Activated T-helper 17 cell treated with anti-CD3 and anti-CD28 coated beads, Interleukin-2, amount 50 U/mL, for 72 hours (primary cell): ENCODE results near the gene GOLGA8M. TPM values are rescaled to one million over a fixed set of nuclear protein-coding genes. Genes with fewer than 3 reads are reported as not detected.
"Not testable (repeated sequence)": the region's sequence is repeated elsewhere in the genome, so short reads cannot be mapped to it uniquely, and the experiment has no call there.

Source experiments
- ATAC-seq: fragments of 150-1000 bp; cut with Tn5 transposase; replicated peaks from 2 replicates; pipeline ENCODE4 v1.10.0; 2021; ENCODE audit warnings: mild to moderate bottlenecking, moderate library complexity
- H3K27ac Mint-ChIP-seq: one replicate; pipeline ENCODE4 v1.8.0; 2022; ENCODE audit warnings: mixed read lengths
- H3K27me3 Mint-ChIP-seq: one replicate; pipeline ENCODE4 v1.8.0; 2022; ENCODE audit warnings: mixed read lengths
- H3K36me3 Mint-ChIP-seq: one replicate; pipeline ENCODE4 v1.8.0; 2022; ENCODE audit warnings: low read depth, mild to moderate bottlenecking, mixed read lengths
- H3K4me1 Mint-ChIP-seq: one replicate; pipeline ENCODE4 v1.8.0; 2022; ENCODE audit warnings: mixed read lengths
- H3K4me3 Mint-ChIP-seq: one replicate; pipeline ENCODE4 v1.8.0; 2022; ENCODE audit warnings: mild to moderate bottlenecking, mixed read lengths
- H3K9me3 Mint-ChIP-seq: one replicate; pipeline ENCODE4 v1.8.0; 2022; ENCODE audit warnings: mixed read lengths
- total RNA-seq, 2 donors: library from RNA; stranded (reverse); gene quantifications; one replicate each; pipeline ENCODE4 v1.2.3, GENCODE V29; 2022

GOLGA8M gene
- total RNA-seq, 2 donors from 2014 or later: 0.53 TPM; not detected in 1

DNA sequence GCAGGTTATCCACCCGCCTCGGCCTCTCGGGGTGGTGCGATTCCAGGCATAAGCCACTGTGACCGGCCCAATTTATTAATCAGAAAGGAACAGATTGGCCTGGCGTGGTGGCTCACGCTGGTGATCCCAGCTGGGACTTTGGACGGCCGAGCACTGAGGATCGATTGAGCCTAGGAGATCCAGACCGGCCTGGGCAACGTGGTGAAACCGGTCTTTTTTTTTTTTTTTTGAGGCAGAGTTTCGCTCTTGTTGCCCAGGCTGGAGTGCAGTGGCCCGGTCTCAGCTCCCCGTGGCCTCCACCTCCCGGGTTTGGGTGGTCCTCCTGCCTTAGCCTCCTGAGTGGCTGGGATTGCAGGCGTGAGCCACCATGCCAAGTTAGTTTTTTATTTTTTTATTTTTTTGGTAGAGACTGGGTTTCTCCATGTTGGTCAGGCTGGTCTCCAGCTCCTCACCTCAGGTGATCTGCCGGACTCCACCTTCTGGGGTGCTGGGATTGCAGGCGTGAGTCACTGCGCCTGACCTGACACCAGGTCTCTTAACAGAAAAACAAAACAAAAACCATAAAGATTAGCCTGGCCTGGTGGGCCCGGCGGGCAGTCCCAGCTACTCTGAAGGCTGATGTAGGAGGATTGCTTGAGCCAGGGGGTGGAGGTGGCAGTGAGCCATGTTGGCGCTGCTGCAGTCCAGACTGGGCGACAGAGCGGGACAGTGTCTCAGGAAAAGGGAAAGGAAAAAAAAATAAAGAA, 18.0 kb downstream of the GOLGA8M start:
- not testable (repeated sequence) for H3K9me3 Mint-ChIP-seq, ATAC-seq, H3K27me3 Mint-ChIP-seq, H3K36me3 Mint-ChIP-seq, H3K4me1 Mint-ChIP-seq, H3K4me3 Mint-ChIP-seq, H3K27ac Mint-ChIP-seq

DNA sequence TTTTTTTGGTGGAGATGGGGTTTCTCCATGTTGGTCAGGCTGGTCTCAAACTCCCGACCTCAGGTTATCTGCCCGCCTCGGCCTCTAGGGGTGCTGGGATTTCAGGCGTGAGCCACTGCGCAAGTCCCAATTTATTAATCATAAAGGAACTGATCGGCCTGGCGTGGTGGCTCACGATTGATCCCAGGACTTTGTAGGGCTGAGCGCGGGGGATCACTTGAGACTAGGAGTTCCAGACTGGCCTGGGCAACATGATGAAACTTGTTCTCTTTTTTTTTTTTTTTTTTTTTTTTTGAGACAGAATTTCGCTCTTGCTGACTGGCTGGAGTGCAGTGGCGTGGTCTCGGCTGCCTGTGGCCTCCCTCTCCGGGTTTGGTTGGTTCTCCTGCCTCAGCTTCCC, 19.2 kb downstream of the GOLGA8M start:
- H3K4me3 Mint-ChIP-seq, H3K9me3 Mint-ChIP-seq, H3K27me3 Mint-ChIP-seq, ATAC-seq, H3K27ac Mint-ChIP-seq, H3K4me1 Mint-ChIP-seq, H3K36me3 Mint-ChIP-seq: not testable (repeated sequence)

DNA sequence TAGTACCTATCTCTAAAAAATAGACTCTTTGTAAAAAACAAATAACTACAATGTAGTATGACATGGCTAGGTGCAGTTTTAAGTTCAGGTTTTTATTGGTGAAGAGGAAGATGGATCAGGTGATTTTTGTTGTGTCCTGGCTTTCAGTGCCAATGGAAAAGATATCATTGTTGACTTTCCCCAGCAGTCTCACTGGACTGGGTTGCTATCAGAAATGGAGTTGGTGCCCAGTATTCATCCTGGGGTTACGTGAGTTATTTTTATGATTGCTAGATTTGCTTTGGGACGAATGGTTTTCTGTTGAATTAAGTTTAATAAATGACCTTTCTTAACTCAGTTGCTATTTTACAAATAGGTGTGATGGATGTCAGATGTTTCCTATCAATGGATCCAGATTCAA, 38.7 kb downstream of the GOLGA8M start:
- H3K4me3 Mint-ChIP-seq, H3K36me3 Mint-ChIP-seq, H3K9me3 Mint-ChIP-seq, H3K4me1 Mint-ChIP-seq, ATAC-seq, H3K27ac Mint-ChIP-seq, H3K27me3 Mint-ChIP-seq: not testable (repeated sequence)

DNA sequence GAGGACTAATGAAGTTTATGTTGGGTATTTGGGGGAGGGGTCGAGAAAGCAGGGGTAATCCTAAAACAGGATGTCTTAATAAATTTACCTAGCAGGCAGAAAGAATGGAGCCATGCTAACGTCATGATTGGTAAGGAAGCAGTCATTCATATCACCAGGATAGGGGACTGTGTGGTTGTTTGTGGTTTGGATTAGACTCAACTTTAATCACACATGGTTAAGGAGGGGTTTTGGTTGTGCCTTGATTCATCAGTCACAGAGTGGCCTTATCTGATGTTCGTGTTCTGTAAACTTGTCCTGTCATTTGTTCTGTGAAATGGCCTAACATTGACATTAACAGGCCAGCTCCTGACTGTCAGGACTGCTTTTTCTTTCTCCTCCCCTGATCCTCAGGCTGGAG, 40.1 kb downstream of the GOLGA8M start:
- not testable (repeated sequence) for H3K36me3 Mint-ChIP-seq, H3K27me3 Mint-ChIP-seq, H3K27ac Mint-ChIP-seq, H3K4me1 Mint-ChIP-seq, H3K9me3 Mint-ChIP-seq, H3K4me3 Mint-ChIP-seq
- peak; percentile 67 for ATAC-seq

DNA sequence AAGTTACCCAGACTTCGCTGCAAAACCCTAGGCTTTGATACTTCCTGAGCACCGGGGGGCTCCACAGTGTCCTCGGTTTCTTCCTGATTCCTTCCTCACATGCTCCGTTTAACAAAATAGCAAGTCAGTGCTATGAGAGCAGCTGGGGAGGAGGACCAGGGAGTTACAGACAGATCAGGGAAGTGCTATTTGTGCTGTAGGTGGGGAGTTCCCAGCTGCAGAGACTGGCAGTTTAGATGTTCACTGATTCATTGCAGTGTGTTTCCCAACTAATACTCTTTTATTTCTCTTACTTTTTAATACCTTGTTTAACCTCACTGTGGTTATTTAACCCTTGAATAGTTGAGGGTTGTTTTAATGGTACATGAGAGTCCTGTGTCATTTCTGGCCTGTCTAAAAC, 45.8 kb downstream of the GOLGA8M start:
- not testable (repeated sequence) for H3K4me3 Mint-ChIP-seq, H3K4me1 Mint-ChIP-seq, H3K27ac Mint-ChIP-seq, H3K9me3 Mint-ChIP-seq, H3K27me3 Mint-ChIP-seq, ATAC-seq, H3K36me3 Mint-ChIP-seq

DNA sequence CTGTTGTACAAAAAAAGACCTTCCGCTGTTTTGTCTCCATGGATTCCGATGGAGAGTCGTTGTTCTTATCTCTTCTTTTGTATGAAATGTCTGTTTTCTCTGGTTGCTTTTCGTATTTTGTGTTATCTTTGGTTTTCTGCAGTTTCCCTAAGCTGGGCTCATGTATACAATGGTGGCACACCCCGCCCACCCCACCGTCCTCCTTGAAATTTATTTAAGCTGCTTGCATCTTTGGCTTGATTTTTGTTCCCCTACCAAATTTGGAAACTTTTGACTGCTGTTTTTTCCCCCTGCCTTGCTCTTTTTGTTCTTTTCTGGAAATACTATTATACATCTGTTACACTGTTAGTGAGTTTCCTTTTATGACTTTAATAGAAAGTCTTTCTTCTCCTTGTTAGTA, 47.6 kb downstream of the GOLGA8M start:
- not testable (repeated sequence) for H3K27me3 Mint-ChIP-seq, H3K4me3 Mint-ChIP-seq, H3K36me3 Mint-ChIP-seq, H3K9me3 Mint-ChIP-seq, ATAC-seq, H3K4me1 Mint-ChIP-seq, H3K27ac Mint-ChIP-seq

DNA sequence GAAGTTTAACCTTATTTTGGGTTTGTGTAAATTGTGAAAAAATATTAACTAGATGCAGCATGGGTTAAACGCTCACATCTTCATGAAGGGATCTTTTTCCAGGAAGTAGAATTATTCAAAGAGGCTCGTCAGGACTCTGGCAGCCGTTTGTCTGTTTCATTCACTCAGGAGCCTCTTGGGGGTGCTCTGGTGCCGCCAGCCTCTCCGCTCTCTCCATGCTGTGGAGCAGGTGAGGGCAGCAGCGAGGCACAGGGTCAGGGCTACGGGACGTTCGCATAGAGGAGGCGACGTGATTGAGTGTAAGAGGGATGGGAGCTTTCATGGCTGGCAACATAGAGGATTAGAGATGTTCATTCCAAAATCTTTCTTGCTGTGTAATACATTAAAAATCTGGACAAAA, 48.5 kb downstream of the GOLGA8M start:
- not testable (repeated sequence) for H3K4me1 Mint-ChIP-seq, H3K9me3 Mint-ChIP-seq, H3K4me3 Mint-ChIP-seq, ATAC-seq, H3K27me3 Mint-ChIP-seq, H3K36me3 Mint-ChIP-seq, H3K27ac Mint-ChIP-seq

DNA sequence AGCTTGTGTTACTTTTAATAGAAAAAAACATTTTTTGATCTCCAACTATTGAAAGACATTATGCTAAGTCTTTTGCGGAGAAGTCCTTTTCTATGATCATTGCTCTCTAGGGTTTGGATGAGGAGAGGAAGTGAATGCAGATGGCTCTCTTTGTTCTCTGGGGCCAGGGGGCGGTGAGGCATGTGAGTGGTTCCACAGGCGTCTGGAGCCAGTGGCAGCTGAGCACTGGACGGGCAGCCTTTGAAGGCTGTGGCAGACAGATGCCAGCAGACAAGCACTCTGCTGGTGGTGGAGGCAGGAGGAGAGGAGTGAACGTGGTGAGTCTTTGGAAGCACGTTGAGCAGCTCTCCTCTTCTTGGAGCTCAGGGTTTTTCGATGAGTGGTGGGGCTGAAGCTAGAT, 51.5 kb downstream of the GOLGA8M start:
- not testable (repeated sequence) for H3K9me3 Mint-ChIP-seq, H3K36me3 Mint-ChIP-seq, H3K27ac Mint-ChIP-seq, H3K4me1 Mint-ChIP-seq, H3K27me3 Mint-ChIP-seq, H3K4me3 Mint-ChIP-seq, ATAC-seq

DNA sequence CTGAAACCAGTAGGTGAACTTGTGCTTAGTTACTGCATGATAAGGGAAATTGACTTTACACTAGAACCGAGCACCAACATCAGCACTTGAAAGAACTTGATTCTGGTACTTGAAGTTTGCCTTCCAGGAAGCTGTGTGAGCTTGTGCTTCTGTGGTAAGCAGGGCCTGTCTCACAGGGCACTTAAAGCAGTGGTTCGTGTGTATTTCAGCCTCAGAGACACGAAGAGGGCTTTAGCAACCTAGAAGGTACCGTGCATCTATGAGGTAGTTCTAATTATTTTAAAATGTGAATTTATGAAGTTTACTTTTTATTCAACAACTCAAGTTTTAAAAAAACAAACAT, 56.2 kb downstream of the GOLGA8M start:
- H3K27me3 Mint-ChIP-seq, H3K9me3 Mint-ChIP-seq, H3K27ac Mint-ChIP-seq: not testable (repeated sequence)

DNA sequence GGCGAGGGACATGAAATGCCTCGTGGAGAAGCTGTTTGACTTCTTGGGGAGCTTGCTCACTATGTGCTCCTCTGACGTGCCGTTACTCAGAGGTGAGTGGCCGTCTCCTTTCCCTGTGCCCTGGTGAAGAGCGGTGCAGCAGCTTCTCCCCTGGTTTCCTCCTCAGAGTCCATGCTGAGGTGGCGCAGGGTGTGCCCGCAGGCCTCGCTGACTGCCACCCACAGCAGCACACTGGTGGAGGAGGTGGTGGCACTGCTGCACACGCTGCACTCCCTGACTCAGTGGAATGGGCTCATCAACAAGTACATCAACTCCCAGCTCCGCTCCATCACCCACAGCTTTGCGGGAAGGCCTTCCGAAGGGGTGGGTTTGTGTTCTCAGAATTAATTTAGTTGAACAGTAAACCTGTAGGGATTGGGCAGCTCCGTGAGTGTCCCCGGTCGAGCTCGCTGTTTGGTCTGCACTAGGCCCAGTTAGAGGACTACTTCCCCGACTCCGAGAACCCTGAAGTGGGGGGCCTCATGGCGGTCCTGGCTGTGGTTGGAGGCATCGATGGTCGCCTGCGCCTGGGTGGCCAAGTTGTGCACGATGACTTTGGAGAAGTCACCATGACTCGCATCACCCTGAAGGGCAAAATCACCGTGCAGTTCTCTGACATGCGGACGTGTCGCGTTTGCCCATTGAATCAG, 56.7 kb downstream of the GOLGA8M start:
- ATAC-seq, H3K4me1 Mint-ChIP-seq, H3K36me3 Mint-ChIP-seq, H3K9me3 Mint-ChIP-seq, H3K4me3 Mint-ChIP-seq, H3K27ac Mint-ChIP-seq, H3K27me3 Mint-ChIP-seq: not testable (repeated sequence)

More for the DNA sequence above, 56.2 kb downstream of the GOLGA8M start:
- H3K4me3 Mint-ChIP-seq, ATAC-seq, H3K4me1 Mint-ChIP-seq, H3K36me3 Mint-ChIP-seq: not testable (repeated sequence)

DNA sequence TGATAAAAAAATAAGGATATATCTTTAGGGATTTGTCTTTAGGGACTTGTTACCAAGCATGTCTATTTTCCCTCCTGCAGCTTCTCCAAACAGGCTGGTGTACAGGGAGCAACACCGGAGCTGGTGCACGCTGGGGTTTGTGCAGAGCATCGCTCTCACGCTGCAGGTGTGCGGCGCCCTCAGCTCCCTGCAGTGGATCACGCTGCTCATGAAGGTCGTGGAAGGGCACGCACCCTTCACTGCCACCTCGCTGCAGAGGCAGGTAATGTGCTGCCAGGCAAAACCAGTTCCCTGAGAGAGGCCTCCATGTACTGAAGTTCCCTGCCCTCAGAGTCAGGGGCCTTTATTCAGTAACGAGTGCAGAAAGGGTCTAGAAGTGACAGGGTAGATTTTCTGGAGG, 58.0 kb downstream of the GOLGA8M start:
- H3K4me3 Mint-ChIP-seq, H3K27ac Mint-ChIP-seq: not testable (repeated sequence)

DNA sequence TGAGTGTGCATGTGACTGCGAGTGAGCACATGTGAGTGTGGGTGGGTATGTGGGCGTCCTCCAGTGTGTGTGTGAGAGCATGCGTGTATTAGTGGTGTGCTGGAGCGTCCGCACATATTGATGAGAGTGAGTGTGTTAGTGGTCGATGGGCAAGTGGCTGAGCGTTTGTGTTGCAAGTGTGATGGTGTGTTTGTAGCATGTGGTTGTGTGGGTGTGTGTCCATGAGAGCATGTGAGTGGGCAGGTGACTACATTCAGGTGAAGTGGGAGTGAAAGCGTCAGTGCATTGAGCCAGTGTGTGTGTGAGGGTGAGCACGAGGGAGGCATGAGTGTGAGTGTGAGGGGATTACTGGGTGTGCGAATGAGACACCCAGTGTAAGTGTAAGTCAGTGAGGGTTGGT, 59.7 kb downstream of the GOLGA8M start:
- H3K4me1 Mint-ChIP-seq, H3K27me3 Mint-ChIP-seq, H3K36me3 Mint-ChIP-seq, H3K27ac Mint-ChIP-seq, H3K9me3 Mint-ChIP-seq, ATAC-seq, H3K4me3 Mint-ChIP-seq: not testable (repeated sequence)

More for the DNA sequence above, 58.0 kb downstream of the GOLGA8M start:
- H3K9me3 Mint-ChIP-seq, H3K27me3 Mint-ChIP-seq, H3K4me1 Mint-ChIP-seq, ATAC-seq, H3K36me3 Mint-ChIP-seq: not testable (repeated sequence)

Other genes starting within 250 kb of the GOLGA8M start
- not detected for gene GOLGA8G, start 179.4 kb downstream of the GOLGA8M start, total RNA-seq
- not detected for gene GOLGA6L25, start 158.9 kb downstream of the GOLGA8M start, total RNA-seq
- not detected for gene GOLGA6L7, start 136.2 kb upstream of the GOLGA8M start, total RNA-seq
- 1 to 10 TPM; 2.3 to 3.8 TPM for gene APBA2, start 173.6 kb upstream of the GOLGA8M start, total RNA-seq